ENCODE data around the gene ANKRD12. TPM values are rescaled to one million over a fixed set of nuclear protein-coding genes. Genes with fewer than 3 reads are reported as not detected.

The ANKRD12 gene
- total and polyA plus RNA-seq, 2 of the 4 experiments (the other 2 are of a cell fraction): 2.6 to 12.9 TPM

- no peak overlapping the region for H3K14ac ChIP-seq (replicated peaks; ENCODE audit: low read depth, low read length)
- H4K5ac ChIP-seq (ENCODE audit: low read depth, low read length): no peak overlapping the region
- H4K20me1 ChIP-seq (ENCODE audit: insufficient read depth, low read length): no peaks in the 10 kb centered on the region; the same call in 1 of the 2 replicates
- intact Hi-C loops (cut with micrococcal nuclease) (no loop called here), in situ Hi-C loops (cut with MboI; ENCODE audit: low sequenced_read_pairs) (no loop called here), dilution Hi-C loops (cut with HindIII; ENCODE audit: low sequenced_read_pairs, unreplicated experiment) (no loop called here)
- H3K23ac ChIP-seq (ENCODE audit: low read depth, low read length): no peak overlapping the region
- peaks cover 2% of the 10 kb centered on the region for H3K9me1 ChIP-seq (ENCODE audit: insufficient read depth, low read length)
- H2BK5ac ChIP-seq (ENCODE audit: low read depth, low read length, poor library complexity, severe bottlenecking): peak overlapping the region; percentile 23
- DNase-seq: peak; percentile 30
- no peak overlapping the region for H3K4ac ChIP-seq (ENCODE audit: low read depth, low read length)
- no peak overlapping the region for H2BK20ac ChIP-seq (ENCODE audit: low read depth, low read length)
- H4K91ac ChIP-seq (ENCODE audit: insufficient read depth, low read depth, low read length): no peak overlapping the region
- no peaks in the 10 kb centered on the region for H3K9me3 ChIP-seq (ENCODE audit: control insufficient read depth, insufficient read depth, low read length)
- H3K79me1 ChIP-seq (ENCODE audit: low read depth in 1 of 2, low read length in 2 of 2): peaks cover 0 to 13% of the 10 kb centered on the region in 2 experiments; a peak in 2 of 4 replicates
- ChIA-PET CTCF (no interaction called here), POLR2A (ENCODE audit: unreplicated experiment) (no interaction called here)
- H2AFZ ChIP-seq (replicated peaks; ENCODE audit: low read length, poor library complexity): no peak overlapping the region
- H3K27ac ChIP-seq (ENCODE audit: insufficient read depth, low read length): no peak overlapping the region
- H3K18ac ChIP-seq (ENCODE audit: low read depth, low read length): no peak overlapping the region
- H4K8ac ChIP-seq (ENCODE audit: low read depth in 2 of 2, low read length in 2 of 2): no peak overlapping the region
- H3K27me3 ChIP-seq (ENCODE audit: control insufficient read depth, insufficient read depth, low read length): no peaks in the 10 kb centered on the region
- WGBS, 2 experiments (ENCODE audit: extremely low coverage in 2 of 2, insufficient read length in 1 of 2): no CpG with 5 or more reads among the region's 4 CpGs
- no peak overlapping the region for H2AK5ac ChIP-seq (ENCODE audit: low read depth, low read length)
- H3K36me3 ChIP-seq (ENCODE audit: control insufficient read depth, insufficient read depth, low read length): peaks cover 13% of the 10 kb centered on the region
- BruUV-seq (replicated peaks): no TSS peak
- H2BK15ac ChIP-seq (ENCODE audit: low read depth, low read length): no peak overlapping the region
- no peak overlapping the region for H2AK9ac ChIP-seq (replicated peaks; ENCODE audit: low read depth, low read length, poor library complexity)
- H2BK120ac ChIP-seq (ENCODE audit: low read depth, low read length): no peak overlapping the region
- no peak overlapping the region for H3K56ac ChIP-seq (ENCODE audit: extremely low read depth, insufficient read depth, low read length)
- H3K4me2 ChIP-seq (ENCODE audit: low read depth, low read length): no peak overlapping the region
- ATAC-seq (ENCODE audit: low read depth): no peak
- H3K9ac ChIP-seq (ENCODE audit: low read depth, low read length): no peak overlapping the region
- H3K4me3 ChIP-seq (ENCODE audit: insufficient read depth, low read depth, low read length): no peak overlapping the region
- TF ChIP-seq ELK1 (IDR thresholded peaks at IDR 0.05; ENCODE audit: borderline replicate concordance, low read depth, low read length) (no peak), CEBPB (IDR thresholded peaks at IDR 0.05; ENCODE audit: low read depth, low read length) (peak; percentile 71; the same call in 1 of the 2 replicates)
- no peaks in the 10 kb centered on the region; the same call in 1 of the 2 replicates for H3K4me1 ChIP-seq (ENCODE audit: control insufficient read depth, insufficient read depth, low read length)
Observed at GRCh38 chr18:9209279-9209678, 72.7 kb downstream of the ANKRD12 start.
